GM18526 (cell line): ENCODE measurements around the gene GRM1.

Experiments used
- POLR2A ChIP-seq: IDR thresholded peaks from 3 replicates; pipeline ENCODE4 v1.6.1; 2011; ENCODE audit not compliant: insufficient read length; ENCODE audit errors: extremely low read depth

The GRM1 gene

GRCh38 chr6:146304181-146304580 lies 275.3 kb downstream of the GRM1 start:
- TF ChIP-seq POLR2A = no peak

- no peak for TF ChIP-seq POLR2A
Observed at GRCh38 chr6:146305092-146305491, 276.2 kb downstream of the GRM1 start.

GRCh38 chr6:146305951-146306350 lies 277.1 kb downstream of the GRM1 start:
- no peak for TF ChIP-seq POLR2A

GRCh38 chr6:146310628-146311027 lies 281.8 kb downstream of the GRM1 start:
- no peak for TF ChIP-seq POLR2A

GRCh38 chr6:146311079-146311478 lies 282.2 kb downstream of the GRM1 start:
- TF ChIP-seq POLR2A = no peak

GRCh38 chr6:146312608-146313007 lies 283.7 kb downstream of the GRM1 start:
- TF ChIP-seq POLR2A = no peak

GRCh38 chr6:146315381-146316174 lies 286.7 kb downstream of the GRM1 start:
- no peak for TF ChIP-seq POLR2A

- no peak for TF ChIP-seq POLR2A
Observed at GRCh38 chr6:146316175-146316495, 287.3 kb downstream of the GRM1 start.

GRCh38 chr6:146331013-146331412 lies 302.2 kb downstream of the GRM1 start:
- TF ChIP-seq POLR2A = no peak

GRCh38 chr6:146335336-146335735 lies 306.5 kb downstream of the GRM1 start:
- no peak for TF ChIP-seq POLR2A

- TF ChIP-seq POLR2A = no peak
Observed at GRCh38 chr6:146336191-146336590, 307.3 kb downstream of the GRM1 start.

- TF ChIP-seq POLR2A = no peak
Observed at GRCh38 chr6:146337376-146337775, 308.5 kb downstream of the GRM1 start.

- TF ChIP-seq POLR2A = no peak
Observed at GRCh38 chr6:146339716-146340115, 310.9 kb downstream of the GRM1 start.

GRCh38 chr6:146341493-146342230 lies 312.8 kb downstream of the GRM1 start:
- TF ChIP-seq POLR2A = no peak

GRCh38 chr6:146345598-146345997 lies 316.7 kb downstream of the GRM1 start:
- TF ChIP-seq POLR2A = no peak

- no peak for TF ChIP-seq POLR2A
Observed at GRCh38 chr6:146347090-146347489, 318.2 kb downstream of the GRM1 start.

- no peak for TF ChIP-seq POLR2A
Observed at GRCh38 chr6:146347690-146348089, 318.8 kb downstream of the GRM1 start.

- TF ChIP-seq POLR2A = no peak
Observed at GRCh38 chr6:146351018-146351417, 322.2 kb downstream of the GRM1 start.
